IMR-90 (cell line): ENCODE results near the gene ATP1A3.

Source experiments
- BHLHE40 ChIP-seq: fragments of 150-350 bp; IDR thresholded peaks from 2 replicates; pipeline ENCODE4 v1.6.1; 2016; ENCODE audit warnings: mild to moderate bottlenecking, low read depth, low read length
- CTCF ChIP-seq: conservative IDR thresholded peaks from 2 replicates; pipeline ENCODE4 v1.5.1; 2012; ENCODE audit warnings: mild to moderate bottlenecking, low read depth, low read length, improper control_type of control experiment
- FOS ChIP-seq: fragments of 150-350 bp; IDR thresholded peaks from 2 replicates; pipeline ENCODE4 v1.6.1; 2016; ENCODE audit warnings: low read depth, low read length
- MAFK ChIP-seq: IDR thresholded peaks from 2 replicates; pipeline ENCODE4 v1.6.1; 2012; ENCODE audit warnings: low read depth, low read length, improper control_type of control experiment
- POLR2A ChIP-seq: IDR thresholded peaks from 2 replicates; pipeline ENCODE4 v1.6.1; 2012; ENCODE audit warnings: mild to moderate bottlenecking, low read depth, low read length

- TF ChIP-seq BHLHE40 = no peak
- TF ChIP-seq CTCF = no peak
- no peak for TF ChIP-seq FOS
- TF ChIP-seq MAFK = no peak
- no peak for TF ChIP-seq POLR2A
Measured at GRCh38 chr19:42006569-42006968, 12.5 kb upstream of the ATP1A3 start.
